Measurements from ENCODE around the gene CASK.

- TF ChIP-seq, protein P1, sequence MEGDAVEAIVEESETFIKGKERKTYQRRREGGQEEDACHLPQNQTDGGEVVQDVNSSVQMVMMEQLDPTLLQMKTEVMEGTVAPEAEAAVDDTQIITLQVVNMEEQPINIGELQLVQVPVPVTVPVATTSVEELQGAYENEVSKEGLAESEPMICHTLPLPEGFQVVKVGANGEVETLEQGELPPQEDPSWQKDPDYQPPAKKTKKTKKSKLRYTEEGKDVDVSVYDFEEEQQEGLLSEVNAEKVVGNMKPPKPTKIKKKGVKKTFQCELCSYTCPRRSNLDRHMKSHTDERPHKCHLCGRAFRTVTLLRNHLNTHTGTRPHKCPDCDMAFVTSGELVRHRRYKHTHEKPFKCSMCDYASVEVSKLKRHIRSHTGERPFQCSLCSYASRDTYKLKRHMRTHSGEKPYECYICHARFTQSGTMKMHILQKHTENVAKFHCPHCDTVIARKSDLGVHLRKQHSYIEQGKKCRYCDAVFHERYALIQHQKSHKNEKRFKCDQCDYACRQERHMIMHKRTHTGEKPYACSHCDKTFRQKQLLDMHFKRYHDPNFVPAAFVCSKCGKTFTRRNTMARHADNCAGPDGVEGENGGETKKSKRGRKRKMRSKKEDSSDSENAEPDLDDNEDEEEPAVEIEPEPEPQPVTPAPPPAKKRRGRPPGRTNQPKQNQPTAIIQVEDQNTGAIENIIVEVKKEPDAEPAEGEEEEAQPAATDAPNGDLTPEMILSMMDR (IDR thresholded peaks at IDR 0.05), result no peak
- no peak for TF ChIP-seq POLR2A (IDR thresholded peaks at IDR 0.05)
Observed at GRCh38 chrX:41634284-41634683, 289.1 kb downstream of the CASK start.

Measured in Peyer's patch (tissue), 4 donors.